ENCODE data around the gene ATP5F1C.
A peak's percentile ranks its signal among the peaks of the same experiment; 100 is the strongest.
"Not testable (repeated sequence)": the region's sequence is repeated elsewhere in the genome, so short reads cannot be mapped to it uniquely, and the experiment has no call there.

ATP5F1C gene

GRCh38 chr10:7776777-7777176 is 11.2 kb upstream of the ATP5F1C start:
- TF ChIP-seq POLR2A (IDR thresholded peaks at IDR 0.05; ENCODE audit: low read depth, low read length): no peak
- no peak for DNase-seq (ENCODE audit: insufficient read length, low spot score)
- no peak for FAIRE-seq

DNA sequence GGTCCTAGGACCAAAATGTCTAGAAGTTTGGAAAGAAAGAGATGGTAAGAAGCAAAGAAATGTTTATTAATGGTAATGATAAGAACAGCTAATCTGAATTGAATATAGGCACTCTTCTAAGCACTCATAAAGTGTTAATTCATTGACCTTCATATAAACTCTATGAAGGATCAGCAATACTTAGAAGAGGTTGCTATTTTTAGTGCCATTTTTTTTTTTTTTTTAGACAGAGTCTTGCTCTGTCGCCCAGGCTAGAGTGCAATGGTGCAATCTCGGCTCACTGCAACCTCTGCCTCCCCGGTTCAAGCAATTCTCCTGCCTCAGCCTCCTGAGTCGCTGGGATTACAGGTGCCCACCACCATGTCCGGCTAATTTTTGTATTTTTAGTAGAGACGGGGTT is 5.8 kb upstream of the ATP5F1C start:
- FAIRE-seq; DNase-seq (ENCODE audit: insufficient read length, low spot score): not testable (repeated sequence)

GRCh38 chr10:7786430-7786829 is 1.5 kb upstream of the ATP5F1C start:
- FAIRE-seq (no peak), DNase-seq (ENCODE audit: insufficient read length, low spot score) (no peak)
- no peak for TF ChIP-seq POLR2A (IDR thresholded peaks at IDR 0.05; ENCODE audit: low read depth, low read length)

- no peak for TF ChIP-seq POLR2A (IDR thresholded peaks at IDR 0.05; ENCODE audit: low read depth, low read length)
- DNase-seq (ENCODE audit: insufficient read length, low spot score) (no peak), FAIRE-seq (no peak)
Observed at GRCh38 chr10:7787150-7787856, 674 bp upstream of the ATP5F1C start.

- no peak for FAIRE-seq
Observed at GRCh38 chr10:7788639-7789286, 786 bp downstream of the ATP5F1C start.

DNA sequence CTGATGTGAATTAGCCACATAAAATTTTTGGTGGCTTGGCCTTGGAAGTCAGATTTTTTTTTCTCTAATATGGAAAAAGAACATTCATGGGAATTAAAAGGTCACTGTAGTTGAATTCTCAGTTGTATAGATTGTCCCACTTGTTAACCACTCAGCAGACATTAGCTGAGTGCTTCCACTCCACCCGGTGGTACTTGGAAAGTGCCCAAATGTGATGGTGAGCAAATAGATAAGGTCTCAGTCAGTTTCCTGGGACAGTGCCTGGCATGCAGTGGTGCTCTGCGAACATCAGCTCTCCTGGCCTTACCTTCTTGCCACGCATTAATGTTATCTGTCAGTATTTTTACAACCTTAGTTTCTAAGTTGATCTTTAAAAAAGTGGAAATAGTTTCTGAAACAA is 1.4 kb downstream of the ATP5F1C start:
- no peak for TF ChIP-seq POLR2A (IDR thresholded peaks at IDR 0.05; ENCODE audit: low read depth, low read length)
- FAIRE-seq (no peak), DNase-seq (ENCODE audit: insufficient read length, low spot score) (no peak)

More at GRCh38 chr10:7788639-7789286, 786 bp downstream of the ATP5F1C start:
- TF ChIP-seq POLR2A (IDR thresholded peaks at IDR 0.05; ENCODE audit: low read depth, low read length): no peak
- DNase-seq (ENCODE audit: insufficient read length, low spot score): no peak

GRCh38 chr10:7792541-7792940 is 4.6 kb downstream of the ATP5F1C start:
- no peak for DNase-seq (ENCODE audit: insufficient read length, low spot score)
- FAIRE-seq: no peak
- no peak for TF ChIP-seq POLR2A (IDR thresholded peaks at IDR 0.05; ENCODE audit: low read depth, low read length)

GRCh38 chr10:7794251-7795026 is 6.5 kb downstream of the ATP5F1C start:
- no peak for TF ChIP-seq POLR2A (IDR thresholded peaks at IDR 0.05; ENCODE audit: low read depth, low read length)
- FAIRE-seq (no peak), DNase-seq (ENCODE audit: insufficient read length, low spot score) (no peak)

GRCh38 chr10:7795605-7796004 is 7.6 kb downstream of the ATP5F1C start:
- FAIRE-seq: no peak
- no peak for TF ChIP-seq POLR2A (IDR thresholded peaks at IDR 0.05; ENCODE audit: low read depth, low read length)
- DNase-seq (ENCODE audit: insufficient read length, low spot score): no peak

- peak; percentile 42 for DNase-seq (ENCODE audit: insufficient read length, low spot score)
- peak; percentile 96 for FAIRE-seq
- no peak for TF ChIP-seq POLR2A (IDR thresholded peaks at IDR 0.05; ENCODE audit: low read depth, low read length)
Observed at GRCh38 chr10:7797582-7797981, 9.6 kb downstream of the ATP5F1C start.

- DNase-seq (ENCODE audit: insufficient read length, low spot score) (no peak), FAIRE-seq (no peak)
- TF ChIP-seq POLR2A (IDR thresholded peaks at IDR 0.05; ENCODE audit: low read depth, low read length): no peak
Observed at GRCh38 chr10:7802606-7803005, 14.6 kb downstream of the ATP5F1C start.

DNA sequence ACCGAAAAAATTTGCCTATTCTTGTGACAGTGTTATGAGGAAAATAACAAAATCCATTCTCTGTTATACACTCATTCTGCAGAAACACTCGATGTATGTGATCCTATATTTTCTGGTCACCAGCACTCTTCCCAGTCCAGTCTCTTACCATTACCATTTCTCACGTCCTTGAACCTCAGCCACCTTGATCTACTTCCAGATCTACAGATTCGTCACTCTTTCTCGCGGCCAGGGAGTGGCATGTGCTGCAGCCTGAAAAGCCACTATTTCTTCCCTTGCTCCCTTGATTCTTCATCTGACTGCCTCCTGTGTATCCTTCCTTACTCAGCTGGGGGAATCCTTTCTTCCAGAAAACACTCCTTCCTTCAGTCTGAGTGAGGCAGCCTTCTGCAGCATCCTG is 16.2 kb downstream of the ATP5F1C start:
- FAIRE-seq: no peak
- no peak for DNase-seq (ENCODE audit: insufficient read length, low spot score)
- no peak for TF ChIP-seq POLR2A (IDR thresholded peaks at IDR 0.05; ENCODE audit: low read depth, low read length)

DNA sequence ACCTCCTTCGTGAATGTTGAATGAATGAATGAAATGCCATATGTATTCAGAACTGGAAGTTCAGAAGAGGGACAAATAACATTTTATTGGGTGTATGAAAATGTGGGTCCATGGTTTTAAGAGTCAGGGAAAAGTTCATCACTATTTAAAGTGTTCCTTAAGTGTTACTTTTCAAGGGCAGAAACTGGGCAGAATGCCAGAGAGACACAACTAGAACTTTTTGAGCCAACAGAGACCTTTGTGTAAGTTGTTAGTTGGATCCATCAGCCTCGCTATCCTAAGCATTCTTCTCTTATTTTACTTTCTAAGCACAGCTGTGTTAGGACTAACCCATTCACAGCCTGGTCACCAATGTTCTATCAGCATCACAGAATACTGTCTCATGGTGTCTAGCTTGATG is 16.8 kb downstream of the ATP5F1C start:
- DNase-seq (ENCODE audit: insufficient read length, low spot score) (no peak), FAIRE-seq (no peak)
- no peak for TF ChIP-seq POLR2A (IDR thresholded peaks at IDR 0.05; ENCODE audit: low read depth, low read length)

DNA sequence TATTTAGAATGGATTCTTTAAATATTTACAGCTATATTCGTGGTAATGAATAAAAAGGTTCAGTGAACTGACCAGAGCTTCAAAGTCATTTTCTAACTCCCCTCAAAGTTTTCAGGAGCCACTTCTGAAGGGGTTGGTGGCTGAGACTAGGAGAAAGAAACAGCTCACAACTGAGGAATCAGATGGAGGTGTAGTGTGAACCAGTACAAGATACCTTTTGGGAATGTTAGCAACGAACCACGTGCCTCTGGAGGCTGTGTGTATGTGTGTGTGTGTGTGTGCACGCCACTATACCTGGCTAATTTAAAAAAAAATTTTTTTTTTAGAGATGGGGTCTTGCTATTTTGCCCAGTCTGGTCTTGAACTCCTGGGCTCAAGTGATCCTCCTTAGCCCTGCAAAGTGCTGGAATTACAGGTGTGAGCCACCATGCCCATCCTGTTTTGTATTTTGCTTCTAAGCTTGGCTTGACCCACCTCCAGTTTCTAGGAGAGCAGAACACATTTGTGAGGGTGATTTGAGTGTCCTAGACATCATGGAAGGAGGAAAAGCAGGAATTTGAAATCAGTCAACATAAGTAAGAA is 20.8 kb downstream of the ATP5F1C start:
- FAIRE-seq (no peak), DNase-seq (ENCODE audit: insufficient read length, low spot score) (no peak)
- TF ChIP-seq POLR2A (IDR thresholded peaks at IDR 0.05; ENCODE audit: low read depth, low read length): no peak

Data from H54 (cell line).